Hair follicle dermal papilla cell (primary cell): Measurements from ENCODE around the gene IFNA7. TPM values are rescaled to one million over a fixed set of nuclear protein-coding genes. Genes with fewer than 3 reads are reported as not detected.

Source experiments
- small RNA-seq: library from RNA; depleted of rRNA; stranded (forward); fragments of <200 nt; gene quantifications from one replicate; pipeline ENCODE3, GENCODE V24; 2012
- total RNA-seq: library from RNA; depleted of rRNA; stranded (reverse); fragments of >200 nt; gene quantifications from 2 replicates; pipeline ENCODE4 v1.2.3, GENCODE V29; 2012

The IFNA7 gene
- not detected in 2 replicates for total RNA-seq

DNA sequence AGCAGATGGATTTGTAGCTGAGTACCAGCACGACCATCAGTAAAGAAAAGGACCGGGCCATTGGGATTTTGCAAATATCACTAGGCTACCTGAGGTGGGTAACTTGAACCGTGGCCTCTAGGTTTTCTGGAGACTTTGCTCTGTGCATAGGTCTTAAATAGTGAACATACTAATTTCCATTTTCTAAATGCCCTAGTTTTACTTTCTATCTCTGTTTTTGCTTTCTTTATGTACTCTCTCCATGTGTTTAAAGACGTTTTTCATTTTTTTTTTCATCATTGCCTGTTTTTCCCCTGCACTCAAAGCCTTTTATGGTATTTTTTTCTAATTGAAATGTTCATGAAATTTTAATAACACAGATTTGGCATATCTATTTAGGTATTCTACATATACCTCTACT lies at the start of gene IFNA7:
Gene IFNA7, minus strand, starts transcription at position 101 of the 400 bp plus-strand sequence. Its CDS starts 40 bp downstream, at position 61.

DNA sequence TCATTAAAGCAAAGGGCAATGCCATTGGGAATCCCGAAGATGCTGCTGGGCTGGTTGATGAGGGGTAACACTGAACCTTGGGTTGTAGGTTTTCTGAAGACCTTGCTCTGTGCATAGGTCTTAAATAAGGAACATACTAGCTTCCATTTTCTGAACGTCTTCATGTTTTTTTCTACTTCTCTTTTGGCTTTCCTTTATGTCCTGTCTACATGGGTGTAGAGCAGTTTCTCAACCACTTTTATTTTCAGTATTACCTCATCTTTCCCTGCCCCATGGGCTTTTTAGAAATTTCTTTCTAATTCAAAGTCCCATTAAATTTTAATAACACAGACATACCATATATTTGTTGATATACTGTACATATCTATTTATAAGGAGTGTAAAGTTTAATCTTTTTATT lies 37.9 kb upstream of the IFNA7 start, which contains the start of gene IFNA14:
Gene IFNA14, minus strand, starts transcription at position 95 of the 400 bp plus-strand sequence. Its CDS starts 70 bp downstream, at position 25.

DNA sequence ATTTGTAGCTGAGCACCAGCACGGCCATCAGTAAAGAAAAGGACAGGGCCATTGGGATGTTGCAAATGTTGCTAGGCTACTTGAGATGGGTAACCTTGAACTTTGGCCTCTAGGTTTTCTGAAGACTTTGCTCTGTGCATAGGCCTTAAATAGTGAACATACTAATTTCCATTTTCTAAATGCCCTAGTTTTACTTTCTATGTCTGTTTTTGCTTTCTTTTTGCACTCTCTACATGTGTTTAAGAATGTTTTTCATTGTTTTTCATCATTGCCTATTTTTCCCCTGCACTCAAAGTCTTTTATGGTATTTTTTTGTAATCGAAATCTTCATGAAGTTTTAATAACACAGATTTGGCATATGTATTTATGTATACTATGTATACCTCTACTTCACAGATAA lies 26.1 kb upstream of the IFNA7 start, which contains the start of gene IFNA17:
Gene IFNA17, minus strand, starts transcription at position 101 of the 400 bp plus-strand sequence. Its CDS starts 49 bp downstream, at position 52.

GRCh38 chr9:21217211-21217610 lies 15.2 kb upstream of the IFNA7 start, which contains the start of gene IFNA16:
Gene IFNA16, minus strand, starts transcription at chr9:21217311. Its CDS starts 6 bp downstream, at chr9:21217305.

GRCh38 chr9:21207043-21207442 lies 5.0 kb upstream of the IFNA7 start, which contains the start of gene IFNA10:
Gene IFNA10, minus strand, starts transcription at chr9:21207143. Its CDS starts 46 bp downstream, at chr9:21207097.

DNA sequence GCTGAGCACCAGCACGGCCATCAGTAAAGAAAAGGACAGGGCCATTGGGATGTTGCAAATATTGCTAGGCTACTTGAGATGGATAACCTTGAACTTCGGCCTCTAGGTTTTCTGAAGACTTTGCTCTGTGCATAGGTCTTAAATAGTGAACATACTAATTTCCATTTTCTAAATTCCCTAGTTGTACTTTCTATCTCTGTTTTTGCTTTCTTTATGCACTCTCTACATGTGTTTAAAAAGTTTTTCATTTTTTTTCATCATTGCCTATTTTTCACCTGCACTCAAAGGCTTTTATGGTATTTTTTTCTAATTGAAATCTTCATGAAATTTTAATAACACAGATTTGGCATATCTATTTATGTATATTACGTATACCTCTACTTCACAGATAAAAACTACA lies 14.5 kb downstream of the IFNA7 start, which contains the start of gene IFNA4:
Gene IFNA4, minus strand, starts transcription at position 101 of the 400 bp plus-strand sequence. Its CDS starts 56 bp downstream, at position 45.

DNA sequence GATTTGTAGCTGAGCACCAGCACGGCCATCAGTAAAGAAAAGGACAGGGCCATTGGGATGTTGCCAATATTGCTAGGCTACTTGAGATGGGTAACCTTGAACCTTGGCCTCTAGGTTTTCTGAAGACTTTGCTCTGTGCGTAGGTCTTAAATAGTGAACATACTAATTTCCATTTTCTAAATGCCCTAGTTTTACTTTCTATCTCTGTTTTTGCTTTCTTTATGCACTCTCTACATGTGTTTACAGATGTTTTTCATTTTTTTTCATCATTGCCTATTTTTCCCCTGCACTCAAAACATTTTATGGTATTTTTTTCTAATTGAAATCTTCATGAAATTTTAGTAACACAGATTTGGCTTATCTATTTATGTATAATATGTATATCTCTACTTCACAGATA lies 35.4 kb downstream of the IFNA7 start, which contains the start of gene IFNA21:
Gene IFNA21, minus strand, starts transcription at position 101 of the 400 bp plus-strand sequence. Its CDS starts 48 bp downstream, at position 53.

Small RNA genes within 50 kb of the gene (small RNA-seq; reads per million reads assigned to genes)
- gene RF00019, result not detected

Other genes with a start within 250 kb of the IFNA7 start
- gene HACD4, start 170.6 kb downstream of the IFNA7 start, total RNA-seq, result 14.5 and 19.0 TPM in 2 replicates
- not detected in 2 replicates for gene IFNB1, start 124.3 kb downstream of the IFNA7 start, total RNA-seq
- gene IFNW1, start 60.4 kb downstream of the IFNA7 start, total RNA-seq, result not detected in 2 replicates
- not detected in 2 replicates for gene IFNA21, start 35.5 kb downstream of the IFNA7 start, total RNA-seq
- not detected in 2 replicates for gene IFNA4, start 14.6 kb downstream of the IFNA7 start, total RNA-seq
- gene IFNA10, start 4.9 kb upstream of the IFNA7 start, total RNA-seq, result not detected in 2 replicates
- not detected in 2 replicates for gene IFNA16, start 15.1 kb upstream of the IFNA7 start, total RNA-seq
- not detected in 2 replicates for gene IFNA17, start 26.0 kb upstream of the IFNA7 start, total RNA-seq
- gene IFNA14, start 37.8 kb upstream of the IFNA7 start, total RNA-seq, result not detected in 2 replicates
- 0.32 TPM in 1 of 2 replicates, not detected in the other for gene IFNA5, start 103.1 kb upstream of the IFNA7 start, total RNA-seq
- gene KLHL9, start 133.2 kb upstream of the IFNA7 start, total RNA-seq, result 56.6 and 68.8 TPM in 2 replicates
- not detected in 2 replicates for gene IFNA6, start 148.7 kb upstream of the IFNA7 start, total RNA-seq
- not detected in 2 replicates for gene IFNA13, start 165.9 kb upstream of the IFNA7 start, total RNA-seq
- gene IFNA2, start 183.2 kb upstream of the IFNA7 start, total RNA-seq, result not detected in 2 replicates
- not detected in 2 replicates for gene IFNA8, start 206.9 kb upstream of the IFNA7 start, total RNA-seq
- not detected in 2 replicates for gene IFNA1, start 238.2 kb upstream of the IFNA7 start, total RNA-seq